Upper lobe of left lung (tissue), 4 donors: ENCODE data around the gene PDE4B.

ENCODE experiments used
- CTCF ChIP-seq, 6 experiments: fragments of 450-650 bp in 4 of 6; fragments of 200-600 bp in 2 of 6; sonication (generic) in 2 of 6; IDR thresholded peaks; one replicate each; pipeline ENCODE4 v1.5.1; 2016 to 2019; ENCODE audit warnings: antibody characterized with exemption in 6 of 6
- EP300 ChIP-seq, 4 donors: sonication (generic); formaldehyde crosslinking; IDR thresholded peaks; one replicate each; pipeline ENCODE4 v1.5.1; 2017; ENCODE audit warnings: antibody characterized with exemption in 4 of 4, control low read depth in 2 of 4
- POLR2A ChIP-seq, 4 donors: fragments of 450-650 bp; IDR thresholded peaks; one replicate each; pipeline ENCODE4 v1.5.1; 2016 to 2017; ENCODE audit warnings: antibody characterized with exemption in 4 of 4, mild to moderate bottlenecking in 2 of 4
- POLR2AphosphoS5 ChIP-seq, 2 donors: sonication (generic); formaldehyde crosslinking; IDR thresholded peaks; one replicate each; pipeline ENCODE4 v1.5.1; 2017; ENCODE audit warnings: antibody characterized with exemption in 2 of 2

- TF ChIP-seq CTCF (IDR thresholded peaks at IDR 0.05) (no peak), EP300 (IDR thresholded peaks at IDR 0.05) (no peak), POLR2AphosphoS5 (IDR thresholded peaks at IDR 0.05) (no peak), POLR2A (IDR thresholded peaks at IDR 0.05) (no peak)
These were observed 660 bp upstream of the PDE4B start for GRCh38 chr1:65791801-65792668.
